ENCODE data around the gene RUNDC1. TPM values are rescaled to one million over a fixed set of nuclear protein-coding genes. Genes with fewer than 3 reads are reported as not detected.

The RUNDC1 gene
- total and polyA plus RNA-seq, 7 experiments from 2014 or later = 12.2 to 21.4 (median 17.0) TPM

DNA sequence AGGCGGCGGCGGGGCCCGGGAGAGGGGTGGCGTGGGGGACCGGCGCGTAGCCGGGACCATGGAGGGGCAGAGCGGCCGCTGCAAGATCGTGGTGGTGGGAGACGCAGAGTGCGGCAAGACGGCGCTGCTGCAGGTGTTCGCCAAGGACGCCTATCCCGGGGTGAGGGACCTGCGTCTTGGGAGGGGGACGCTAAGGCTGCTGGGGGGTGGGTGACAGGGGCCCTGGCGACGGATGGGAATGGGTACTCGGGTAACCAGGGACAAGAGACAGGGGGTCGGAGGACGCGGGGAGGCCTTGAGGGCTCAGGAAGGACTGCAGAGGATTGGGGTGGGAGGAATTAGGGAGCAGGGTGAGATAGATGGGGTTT is 44.9 kb downstream of the RUNDC1 start:
- ATAC-seq = no peak

GRCh38 chr17:43025766-43026537 is 45.6 kb downstream of the RUNDC1 start:
- peaks cover 0 to 15% (median 0%) of the 10 kb centered on the region in 5 donors for H3K27me3 Mint-ChIP-seq
- peak overlapping the region in 8 of 10 donors; percentile 68 to 94 (median 85) for H3K4me3 Mint-ChIP-seq
- intact Hi-C loops (cut with micrococcal nuclease) = loop anchor here in 1 of 2 donors (10.0 kb wide), 1 partner anchor 189 kb away; the partner anchor contains the start of gene TMEM106A

More for the DNA sequence above, 44.9 kb downstream of the RUNDC1 start:
- H3K27ac Mint-ChIP-seq = peak overlapping the region in 4 of 9 donors; percentile 52 to 90 (median 84)
- H3K4me1 Mint-ChIP-seq = peaks cover 15 to 22% (median 16%) of the 10 kb centered on the region in 7 donors
- Histone ChIP-seq H3K4me3 (ENCODE audit: low read length) (peak overlapping the region; percentile 24), H3K9me3 (ENCODE audit: control insufficient read depth in 2 of 3, low read length in 3 of 3) (no peaks in the 10 kb centered on the region), H3K27me3 (ENCODE audit: control insufficient read depth in 2 of 2, insufficient read depth in 2 of 2, low read length in 2 of 2) (no peaks in the 10 kb centered on the region), H3K27ac (ENCODE audit: low read depth, low read length) (no peak overlapping the region), H3K4me1 (ENCODE audit: control insufficient read depth in 2 of 2, insufficient read depth in 2 of 2, low read length in 2 of 2) (peaks cover 21% of the 10 kb centered on the region in 2 donors), H3K36me3 (ENCODE audit: control insufficient read depth in 2 of 3, insufficient read depth in 3 of 3, low read length in 3 of 3) (peaks cover 0 to 5% (median 0%) of the 10 kb centered on the region in 3 experiments)
- peak overlapping the region; percentile 73 to 94 (median 85) for H3K4me3 Mint-ChIP-seq
- ChIA-PET CTCF (interaction anchor here (1.4 kb wide), 1 partner anchor 14 kb away, joined by 3 read pairs; no protein-coding TSS in a partner anchor), POLR2A (interaction anchor here (0.6 to 2.1 kb wide), 3 partner anchors 336 to 567 kb away, joined by 5 to 13 read pairs (median 5); partner anchors contain the start of gene ATP6V0A1)
- H3K36me3 Mint-ChIP-seq = peaks cover 0 to 4% (median 0%) of the 10 kb centered on the region in 5 donors
- peaks cover 0 to 16% (median 0%) of the 10 kb centered on the region in 5 donors for H3K27me3 Mint-ChIP-seq
- intact Hi-C loops (cut with micrococcal nuclease) = loop anchor here in 1 of 2 donors (10.0 kb wide), 1 partner anchor 190 kb away; the partner anchor contains the start of gene TMEM106A
- H3K9me3 Mint-ChIP-seq = peaks cover 0 to 2% (median 0%) of the 10 kb centered on the region in 11 donors
- no peak for DNase-seq

GRCh38 chr17:43026595-43026994 is 46.2 kb downstream of the RUNDC1 start:
- Histone ChIP-seq H3K4me3 (ENCODE audit: low read length) (no peak overlapping the region), H3K4me1 (ENCODE audit: control insufficient read depth in 2 of 2, insufficient read depth in 2 of 2, low read length in 2 of 2) (peaks cover 16 to 17% of the 10 kb centered on the region in 2 donors), H3K36me3 (ENCODE audit: control insufficient read depth in 2 of 3, insufficient read depth in 3 of 3, low read length in 3 of 3) (peaks cover 0 to 5% (median 0%) of the 10 kb centered on the region in 3 experiments), H3K9me3 (ENCODE audit: control insufficient read depth in 2 of 3, low read length in 3 of 3) (no peaks in the 10 kb centered on the region), H3K27ac (ENCODE audit: low read depth, low read length) (no peak overlapping the region), H3K27me3 (ENCODE audit: control insufficient read depth in 2 of 2, insufficient read depth in 2 of 2, low read length in 2 of 2) (no peaks in the 10 kb centered on the region)
- intact Hi-C loops (cut with micrococcal nuclease) = loop anchor here in 1 of 2 donors (10.0 kb wide), 1 partner anchor 188 kb away; the partner anchor contains the start of gene TMEM106A
- DNase-seq = no peak
- Mint-ChIP-seq H3K27ac (peak overlapping the region in 3 of 9 donors; percentile 5 to 78 (median 12)), H3K4me1 (peaks cover 8 to 14% (median 10%) of the 10 kb centered on the region in 7 donors), H3K9me3 (peaks cover 0 to 2% (median 0%) of the 10 kb centered on the region in 11 donors), H3K4me3 (peak overlapping the region in 6 of 10 donors; percentile 6 to 68 (median 42)), H3K36me3 (peaks cover 0 to 4% (median 0%) of the 10 kb centered on the region in 5 donors), H3K27me3 (peaks cover 0 to 14% (median 0%) of the 10 kb centered on the region in 5 donors)
- ChIA-PET POLR2A (no interaction called here), CTCF (no interaction called here)
- ATAC-seq = no peak

More at GRCh38 chr17:43025766-43026537, 45.6 kb downstream of the RUNDC1 start:
- Mint-ChIP-seq H3K36me3 (peaks cover 0 to 4% (median 0%) of the 10 kb centered on the region in 5 donors), H3K9me3 (peaks cover 0 to 2% (median 0%) of the 10 kb centered on the region in 11 donors), H3K27ac (peak overlapping the region in 2 of 9 donors; percentile 78 to 90), H3K4me1 (peaks cover 10 to 18% (median 13%) of the 10 kb centered on the region in 7 donors)
- Histone ChIP-seq H3K9me3 (ENCODE audit: control insufficient read depth in 2 of 3, low read length in 3 of 3) (no peaks in the 10 kb centered on the region), H3K36me3 (ENCODE audit: control insufficient read depth in 2 of 3, insufficient read depth in 3 of 3, low read length in 3 of 3) (peaks cover 0 to 5% (median 0%) of the 10 kb centered on the region in 3 experiments), H3K27ac (ENCODE audit: low read depth, low read length) (no peak overlapping the region), H3K4me1 (ENCODE audit: control insufficient read depth in 2 of 2, insufficient read depth in 2 of 2, low read length in 2 of 2) (peaks cover 20% of the 10 kb centered on the region in 2 donors), H3K4me3 (ENCODE audit: low read length) (no peak overlapping the region), H3K27me3 (ENCODE audit: control insufficient read depth in 2 of 2, insufficient read depth in 2 of 2, low read length in 2 of 2) (no peaks in the 10 kb centered on the region)
- ChIA-PET POLR2A (interaction anchor here (0.6 kb wide), 1 partner anchor 568 kb away, joined by 5 read pairs; the partner anchor contains the start of gene ATP6V0A1), CTCF (no interaction called here)
- ATAC-seq = no peak
- DNase-seq = no peak

DNA sequence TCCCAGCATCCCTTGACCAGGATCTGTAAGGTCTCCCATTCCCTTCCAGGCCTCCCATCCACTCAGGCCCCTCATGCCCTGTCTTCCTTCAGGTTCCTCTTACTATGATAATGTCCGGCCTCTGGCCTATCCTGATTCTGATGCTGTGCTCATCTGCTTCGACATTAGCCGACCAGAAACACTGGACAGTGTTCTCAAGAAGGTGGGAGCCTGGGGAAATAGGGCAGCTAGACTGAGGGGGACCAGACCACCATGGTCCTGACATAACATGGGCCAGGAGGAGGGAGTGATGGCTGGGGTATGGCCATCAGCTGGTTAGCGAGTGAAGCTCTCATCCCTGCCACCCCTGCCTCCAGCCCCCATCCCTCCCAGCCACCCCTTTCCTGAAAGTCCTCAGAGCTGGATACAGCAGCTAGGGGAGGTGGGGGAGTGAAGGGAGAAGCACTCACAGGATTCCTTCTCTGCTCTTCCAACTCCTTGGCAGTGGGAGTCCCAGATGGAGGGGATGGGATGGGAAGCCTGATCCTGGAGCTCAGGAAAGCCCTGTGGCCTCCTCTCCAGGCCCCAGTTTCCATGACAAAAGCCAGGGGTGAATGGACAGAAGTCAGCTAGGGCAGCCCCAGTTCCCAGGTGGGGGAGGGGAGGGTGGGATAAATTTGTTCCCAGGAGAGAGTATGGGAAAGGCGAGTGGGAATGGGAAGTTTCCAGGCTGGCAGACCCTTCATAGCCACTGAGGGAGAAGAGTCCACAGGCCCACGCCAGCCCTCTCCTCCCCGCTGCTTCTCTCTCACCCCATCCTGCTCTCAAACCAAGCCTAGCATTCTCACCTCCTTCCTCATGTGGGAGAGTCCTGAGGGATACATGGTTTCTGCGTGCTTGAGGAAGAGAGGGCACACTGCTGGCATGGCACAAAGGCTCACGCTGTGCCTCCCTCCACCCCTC is 47.0 kb downstream of the RUNDC1 start:
- H3K36me3 Mint-ChIP-seq = peaks cover 0 to 4% (median 0%) of the 10 kb centered on the region in 5 donors
- peak overlapping the region in 5 of 10 donors; percentile 13 to 74 (median 66) for H3K4me3 Mint-ChIP-seq
- H3K4me1 ChIP-seq (ENCODE audit: control insufficient read depth in 2 of 2, insufficient read depth in 2 of 2, low read length in 2 of 2) = peaks cover 16 to 17% of the 10 kb centered on the region in 2 donors
- no peak for DNase-seq
- no peaks in the 10 kb centered on the region for H3K27me3 ChIP-seq (ENCODE audit: control insufficient read depth in 2 of 2, insufficient read depth in 2 of 2, low read length in 2 of 2)
- no peak for ATAC-seq
- ChIA-PET POLR2A (no interaction called here), CTCF (no interaction called here)
- peaks cover 0 to 2% (median 0%) of the 10 kb centered on the region in 11 donors for H3K9me3 Mint-ChIP-seq
- H3K27ac ChIP-seq (ENCODE audit: low read depth, low read length) = no peak overlapping the region
- H3K4me1 Mint-ChIP-seq = peaks cover 8 to 12% (median 9%) of the 10 kb centered on the region in 7 donors
- peak overlapping the region in 2 of 9 donors; percentile 5 to 83 for H3K27ac Mint-ChIP-seq
- no peaks in the 10 kb centered on the region for H3K36me3 ChIP-seq (ENCODE audit: control insufficient read depth in 2 of 3, insufficient read depth in 3 of 3, low read length in 3 of 3)
- H3K4me3 ChIP-seq (ENCODE audit: low read length) = no peak overlapping the region
- peaks cover 0 to 14% (median 0%) of the 10 kb centered on the region in 5 donors for H3K27me3 Mint-ChIP-seq
- H3K9me3 ChIP-seq (ENCODE audit: control insufficient read depth in 2 of 3, low read length in 3 of 3) = no peaks in the 10 kb centered on the region
- intact Hi-C loops (cut with micrococcal nuclease) = loop anchor here in 1 of 2 donors (10.0 kb wide), 1 partner anchor 187 kb away; the partner anchor contains the start of gene TMEM106A

- H3K9me3 Mint-ChIP-seq = peaks cover 0 to 2% (median 0%) of the 10 kb centered on the region in 11 donors
- DNase-seq = no peak
- ChIA-PET CTCF (no interaction called here), POLR2A (interaction anchor here (0.6 kb wide), 1 partner anchor 9 kb away, joined by 3 read pairs; no protein-coding TSS in a partner anchor)
- peaks cover 8 to 12% (median 9%) of the 10 kb centered on the region in 7 donors for H3K4me1 Mint-ChIP-seq
- H3K27me3 Mint-ChIP-seq = peaks cover 0 to 14% (median 0%) of the 10 kb centered on the region in 5 donors
- H3K27ac Mint-ChIP-seq = peak overlapping the region in 1 of 9 donors; percentile 0
- no peaks in the 10 kb centered on the region for H3K27me3 ChIP-seq (ENCODE audit: control insufficient read depth in 2 of 2, insufficient read depth in 2 of 2, low read length in 2 of 2)
- H3K4me3 Mint-ChIP-seq = peak overlapping the region in 2 of 10 donors; percentile 7 to 69
- no peak overlapping the region for H3K27ac ChIP-seq (ENCODE audit: low read depth, low read length)
- H3K36me3 ChIP-seq (ENCODE audit: control insufficient read depth in 2 of 3, insufficient read depth in 3 of 3, low read length in 3 of 3) = no peaks in the 10 kb centered on the region
- no peaks in the 10 kb centered on the region for H3K9me3 ChIP-seq (ENCODE audit: control insufficient read depth in 2 of 3, low read length in 3 of 3)
- no peak for ATAC-seq
- H3K4me3 ChIP-seq (ENCODE audit: low read length) = no peak overlapping the region
- intact Hi-C loops (cut with micrococcal nuclease) = loop anchor here in 1 of 2 donors (10.0 kb wide), 1 partner anchor 186 kb away; the partner anchor contains the start of gene TMEM106A
- H3K4me1 ChIP-seq (ENCODE audit: control insufficient read depth in 2 of 2, insufficient read depth in 2 of 2, low read length in 2 of 2) = peaks cover 10% of the 10 kb centered on the region in 2 donors
- peaks cover 0 to 4% (median 0%) of the 10 kb centered on the region in 5 donors for H3K36me3 Mint-ChIP-seq
Observed at GRCh38 chr17:43028221-43028861, 48.0 kb downstream of the RUNDC1 start.
